ENCODE data around the gene DDX41.

The DDX41 gene

DNA sequence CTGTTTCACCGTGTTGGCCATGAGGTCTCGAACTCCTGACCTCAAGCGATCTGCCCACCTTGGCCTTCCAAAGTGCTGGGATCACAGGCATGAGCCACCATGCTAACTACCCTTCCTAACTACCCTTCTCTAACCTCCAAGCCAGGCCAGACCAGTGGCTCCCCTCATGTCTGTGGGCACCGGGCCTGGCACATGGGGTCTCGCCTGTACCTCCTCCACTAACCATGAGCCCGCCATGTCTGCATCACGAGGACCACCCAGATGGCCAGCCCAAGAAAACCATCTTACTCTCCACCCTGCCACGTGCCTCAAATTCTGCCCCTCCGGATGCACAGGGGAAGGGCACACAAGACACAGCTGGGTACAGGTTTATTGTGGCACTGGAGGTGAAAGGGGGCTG lies 33.7 kb downstream of the DDX41 start:
- no peak for DNase-seq

DNA sequence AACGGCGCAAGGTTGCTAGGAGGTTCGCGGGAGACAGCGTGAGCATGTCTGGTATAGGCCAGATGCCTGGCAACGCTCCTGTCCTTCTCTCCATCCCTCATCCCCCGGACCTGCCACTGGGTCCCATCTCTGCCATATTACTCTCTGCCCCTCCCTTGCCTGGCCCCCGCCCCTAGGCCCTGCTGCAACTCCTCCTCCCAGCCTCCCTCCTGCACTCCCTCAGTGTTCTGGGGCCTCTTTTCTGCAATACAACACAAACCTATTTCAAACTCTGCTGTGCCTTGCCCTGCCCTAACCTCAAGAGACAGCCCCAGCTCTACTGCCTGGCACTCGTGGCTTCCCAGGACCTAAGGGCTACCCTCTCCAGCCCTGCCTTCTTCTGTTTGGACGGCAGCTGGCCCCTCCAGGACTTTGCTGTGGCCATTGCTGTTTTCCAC lies 34.4 kb downstream of the DDX41 start:
- DNase-seq: no peak

DNA sequence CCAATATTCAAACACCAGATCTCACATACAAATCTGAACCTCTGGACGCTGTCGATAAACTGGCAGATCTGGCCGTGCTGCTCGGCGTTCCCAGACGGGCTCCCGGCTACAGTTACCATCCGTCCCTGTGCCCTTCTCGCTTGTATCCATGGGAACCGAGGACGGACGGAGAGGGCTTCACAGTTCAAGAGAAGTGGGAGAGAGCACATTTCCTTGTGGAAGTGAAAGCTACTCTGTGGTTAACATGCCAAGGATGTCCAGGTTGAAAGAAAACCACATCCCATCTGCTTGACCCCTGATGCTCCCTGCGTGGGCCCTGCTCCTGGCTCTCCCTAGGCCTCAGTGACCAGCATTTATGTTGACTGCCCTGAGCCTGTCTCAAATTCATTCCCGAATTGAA lies 37.0 kb downstream of the DDX41 start:
- no peak for DNase-seq

DNA sequence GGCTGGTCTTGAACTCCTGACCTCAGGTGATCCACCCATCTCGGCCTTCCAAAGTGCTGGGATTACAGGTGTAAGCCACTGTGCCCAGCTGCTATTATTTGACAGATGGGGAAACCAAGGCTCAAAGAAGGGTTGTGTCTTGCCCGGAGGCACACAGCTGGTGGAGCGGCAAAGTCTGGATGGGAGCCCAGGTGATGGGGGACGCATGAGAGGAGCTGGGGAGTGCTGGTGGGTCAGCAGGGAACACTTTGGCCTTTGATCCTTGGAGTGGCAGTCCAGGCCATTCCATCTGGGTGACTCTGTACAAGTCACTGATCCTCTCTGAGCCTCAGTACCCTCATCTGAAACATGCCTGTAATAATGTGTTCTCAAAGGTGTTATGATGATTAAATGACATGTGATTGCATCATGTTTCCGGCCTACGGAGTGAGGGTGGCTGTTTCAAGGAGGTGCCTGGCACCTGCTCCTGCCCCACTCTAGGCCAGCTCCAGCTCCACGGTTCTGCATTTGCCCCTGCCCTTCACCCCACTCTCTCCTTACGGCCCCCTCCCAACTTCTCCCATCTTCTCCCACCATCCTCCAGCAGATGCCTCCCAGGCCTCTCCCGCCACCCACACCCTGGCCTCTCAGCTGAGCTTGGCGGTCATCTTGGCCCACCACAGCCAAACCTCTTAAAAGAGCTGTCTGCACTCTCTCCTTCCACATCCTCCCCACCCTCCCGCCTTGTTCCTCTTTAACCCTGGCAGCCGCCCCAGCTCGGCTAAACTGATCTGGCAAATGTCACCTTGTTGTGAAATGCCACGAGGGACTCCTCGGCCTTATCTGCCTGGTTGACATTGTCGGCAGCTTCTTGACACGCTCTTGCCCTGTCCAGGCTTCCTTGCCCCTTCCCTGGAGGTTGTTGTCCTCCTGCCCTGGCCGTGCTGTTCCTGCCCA lies 37.8 kb downstream of the DDX41 start:
- peak; percentile 48 for DNase-seq

DNA sequence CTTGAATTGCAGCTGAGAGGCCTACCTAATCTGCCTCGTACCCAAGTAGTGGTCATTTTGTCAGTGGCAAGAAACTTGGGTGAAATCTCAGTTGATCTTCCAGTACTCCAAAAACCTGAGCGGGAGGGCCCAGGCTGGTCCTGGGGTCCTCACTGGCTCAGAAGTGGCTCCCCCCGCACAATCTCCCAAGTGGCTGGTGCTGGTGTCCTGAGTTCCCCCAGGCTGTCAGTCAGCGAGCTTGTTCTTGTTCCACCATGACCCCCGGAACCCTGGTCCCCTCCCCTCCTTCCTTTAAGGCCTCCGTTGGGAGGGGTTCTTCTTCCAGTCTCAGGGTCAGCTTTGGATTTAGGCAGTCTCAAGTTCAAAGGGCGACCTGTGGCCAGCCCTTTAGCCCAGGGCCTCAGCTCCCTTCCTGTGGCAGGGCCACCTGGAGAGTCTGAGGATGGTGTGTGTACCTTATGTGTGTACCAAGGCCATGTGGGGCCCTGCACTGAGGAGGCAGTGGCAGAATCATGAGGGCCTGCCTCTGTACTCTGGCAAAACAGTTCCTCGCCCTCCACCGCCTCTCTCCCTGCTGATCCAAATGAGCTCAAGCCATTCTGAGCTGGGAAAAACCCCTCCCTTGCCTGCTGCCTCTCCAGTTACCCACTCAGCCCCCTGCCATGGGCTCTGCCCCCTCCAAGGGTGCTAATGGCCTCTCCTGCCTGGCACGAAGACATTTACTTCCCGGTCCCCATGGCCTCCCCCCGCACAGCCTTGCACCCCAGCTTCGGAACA lies 38.9 kb downstream of the DDX41 start:
- no peak for DNase-seq

DNA sequence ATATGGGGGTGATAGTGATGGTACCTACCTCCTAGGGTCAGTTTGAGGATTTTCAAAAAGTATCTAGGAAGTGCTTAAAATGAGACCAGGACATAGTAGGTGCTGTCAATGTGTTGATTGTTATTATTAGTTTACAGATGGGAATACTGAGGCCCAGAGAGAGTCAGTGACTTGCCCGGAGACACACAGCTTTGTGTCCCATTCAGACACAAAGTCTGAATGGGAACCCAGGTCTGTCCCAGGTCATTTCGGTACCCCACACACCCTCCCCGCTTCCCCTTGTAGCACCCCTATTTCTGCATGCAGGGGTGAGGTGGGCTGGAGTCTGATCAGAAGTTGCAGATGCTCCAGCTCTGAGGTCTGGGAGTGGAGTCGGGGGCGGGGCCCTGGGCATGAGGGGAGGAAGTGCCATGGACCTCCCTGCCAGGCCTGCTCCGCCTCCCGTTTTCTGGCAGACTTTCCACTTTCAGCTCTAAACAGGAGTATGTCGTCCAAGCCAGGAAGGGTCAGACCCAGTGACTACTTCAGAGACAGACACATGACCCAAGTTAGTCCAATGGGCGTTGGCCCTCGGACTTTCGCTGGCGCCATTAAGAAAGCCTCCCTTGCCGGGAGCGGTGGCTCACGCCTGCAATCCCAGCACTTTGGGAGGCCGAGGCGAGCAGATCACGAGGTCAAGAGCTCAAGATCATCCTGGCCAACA lies 40.1 kb downstream of the DDX41 start:
- DNase-seq: no peak

DNA sequence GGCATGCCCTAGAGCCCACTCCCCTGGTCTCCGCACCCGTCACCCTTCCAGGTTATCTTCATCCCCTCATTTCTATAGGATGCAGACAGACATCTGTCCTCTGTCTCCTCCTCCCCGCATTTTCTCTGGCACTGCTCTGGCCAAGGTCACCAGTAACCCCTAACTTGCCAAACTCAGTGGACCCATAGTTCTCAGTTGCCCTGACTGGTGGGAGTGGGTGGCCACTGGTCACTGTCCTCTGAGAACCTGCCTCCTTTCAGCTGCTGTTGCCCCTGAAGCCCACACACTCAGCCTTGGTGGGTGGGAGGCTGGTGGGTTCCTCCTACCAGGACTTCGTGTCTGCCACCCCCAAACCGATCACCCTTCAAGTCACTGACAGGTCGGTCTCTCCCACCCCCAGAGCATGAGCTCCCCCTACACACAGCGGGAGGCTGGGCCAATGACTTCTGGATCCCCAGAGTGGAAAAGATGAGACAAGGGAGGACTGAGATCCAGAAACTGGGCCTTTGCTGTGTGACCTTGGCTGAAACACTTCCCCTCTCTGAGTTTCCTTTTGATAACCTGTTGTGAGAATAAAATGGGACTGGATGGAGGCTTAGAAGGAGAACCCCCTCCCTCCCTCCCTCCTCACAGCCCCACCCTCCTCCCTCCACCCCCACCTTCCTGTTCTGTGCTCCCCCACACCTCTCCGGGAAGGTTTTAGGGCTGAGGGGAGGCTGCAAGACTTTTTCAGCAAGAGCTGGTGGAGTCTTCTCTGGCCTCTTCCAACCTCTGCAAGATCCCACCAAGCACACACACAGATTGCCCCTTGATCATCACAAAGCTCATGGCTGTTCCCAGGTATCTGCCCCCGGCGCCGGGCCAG lies 41.0 kb downstream of the DDX41 start:
- DNase-seq: no peak

DNA sequence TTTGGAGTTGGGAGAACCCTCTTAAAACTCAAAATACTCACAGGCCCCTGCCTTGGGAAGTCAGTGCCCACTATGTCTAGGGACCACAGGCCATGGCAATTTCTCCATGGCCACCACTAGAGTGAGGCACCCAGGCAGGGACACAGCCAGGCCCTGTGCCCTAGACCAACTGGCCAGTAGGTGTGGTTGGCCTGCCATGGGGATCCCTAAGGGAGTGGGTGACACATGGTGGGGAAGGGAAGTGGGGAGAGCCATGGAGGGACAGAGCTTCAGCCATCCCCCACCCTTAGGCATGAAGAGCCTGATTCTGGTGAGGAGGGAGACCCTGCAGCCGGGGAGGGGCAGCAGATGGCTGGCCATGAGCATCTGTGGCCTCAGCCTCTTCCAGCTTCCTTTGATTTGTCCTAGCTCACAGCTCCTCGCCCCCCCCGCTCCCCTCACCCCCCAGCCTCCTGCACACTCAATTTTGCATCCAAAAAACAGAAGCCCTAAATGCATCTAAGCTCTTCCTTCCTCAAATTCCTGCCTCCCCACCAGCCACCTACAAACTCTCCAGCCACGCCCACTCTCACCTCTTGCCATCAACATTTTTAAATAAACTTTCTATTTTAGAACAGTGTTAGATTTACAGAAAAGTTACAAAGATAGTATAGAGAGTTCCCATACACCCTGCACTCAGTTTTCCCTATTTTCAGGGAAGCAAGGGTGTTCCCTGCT lies 41.8 kb downstream of the DDX41 start:
- DNase-seq: no peak

DNA sequence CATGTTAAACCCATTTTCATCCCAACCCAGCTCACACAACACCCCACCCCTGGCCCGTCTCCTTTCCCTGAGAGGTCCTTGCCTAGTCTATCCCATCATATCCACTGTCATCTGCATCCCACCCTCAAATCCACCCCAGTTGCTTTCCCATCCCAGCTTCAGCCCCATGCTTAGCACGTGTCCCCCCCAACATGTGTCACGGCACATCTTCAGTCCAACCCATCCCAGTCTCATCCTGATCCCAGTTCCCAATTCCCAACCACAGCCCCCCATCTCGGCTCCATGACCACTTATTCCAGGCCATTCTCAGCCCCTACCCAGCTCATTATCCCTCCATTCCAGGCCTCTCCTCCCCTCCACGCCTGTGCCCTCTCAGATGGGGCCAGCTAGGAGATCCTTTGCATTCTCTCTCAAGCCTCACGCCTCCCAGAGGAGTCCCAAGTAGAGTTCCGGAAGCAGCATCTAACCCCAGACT lies 42.7 kb downstream of the DDX41 start:
- DNase-seq: no peak

DNA sequence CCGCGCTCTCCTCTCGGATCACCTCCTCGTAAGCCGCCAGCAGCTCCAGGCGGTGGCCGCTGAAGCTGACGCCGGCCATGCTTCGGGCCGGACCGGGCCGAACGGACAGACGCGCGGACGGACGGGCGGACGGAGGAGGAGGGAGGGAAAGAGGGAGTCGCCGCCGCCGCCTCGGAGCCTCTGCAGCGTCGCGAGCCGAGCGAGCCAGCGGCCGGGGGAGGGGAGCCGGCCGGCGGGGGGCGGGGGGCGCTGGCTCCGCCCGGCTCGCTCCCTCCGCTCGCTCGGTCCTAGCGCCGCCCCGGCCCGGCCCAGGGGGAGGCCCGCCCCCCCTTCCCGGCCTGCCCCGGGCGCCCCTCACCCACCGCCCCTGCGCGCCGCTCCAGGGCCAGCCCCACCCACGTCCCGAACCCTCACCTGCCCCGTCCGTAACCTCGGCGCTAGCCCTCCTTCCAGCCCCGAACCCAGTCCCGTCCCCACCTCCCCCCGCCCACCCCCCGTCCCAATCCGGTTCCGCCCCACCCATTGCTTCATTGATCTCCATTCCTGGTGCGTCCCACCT lies 43.2 kb downstream of the DDX41 start, which contains the start of gene DBN1:
Gene DBN1 (minus strand): TSS at position 192 of the 559 bp plus-strand sequence. CDS start 113 bp downstream, at position 79.
- DNase-seq: no peak

DNA sequence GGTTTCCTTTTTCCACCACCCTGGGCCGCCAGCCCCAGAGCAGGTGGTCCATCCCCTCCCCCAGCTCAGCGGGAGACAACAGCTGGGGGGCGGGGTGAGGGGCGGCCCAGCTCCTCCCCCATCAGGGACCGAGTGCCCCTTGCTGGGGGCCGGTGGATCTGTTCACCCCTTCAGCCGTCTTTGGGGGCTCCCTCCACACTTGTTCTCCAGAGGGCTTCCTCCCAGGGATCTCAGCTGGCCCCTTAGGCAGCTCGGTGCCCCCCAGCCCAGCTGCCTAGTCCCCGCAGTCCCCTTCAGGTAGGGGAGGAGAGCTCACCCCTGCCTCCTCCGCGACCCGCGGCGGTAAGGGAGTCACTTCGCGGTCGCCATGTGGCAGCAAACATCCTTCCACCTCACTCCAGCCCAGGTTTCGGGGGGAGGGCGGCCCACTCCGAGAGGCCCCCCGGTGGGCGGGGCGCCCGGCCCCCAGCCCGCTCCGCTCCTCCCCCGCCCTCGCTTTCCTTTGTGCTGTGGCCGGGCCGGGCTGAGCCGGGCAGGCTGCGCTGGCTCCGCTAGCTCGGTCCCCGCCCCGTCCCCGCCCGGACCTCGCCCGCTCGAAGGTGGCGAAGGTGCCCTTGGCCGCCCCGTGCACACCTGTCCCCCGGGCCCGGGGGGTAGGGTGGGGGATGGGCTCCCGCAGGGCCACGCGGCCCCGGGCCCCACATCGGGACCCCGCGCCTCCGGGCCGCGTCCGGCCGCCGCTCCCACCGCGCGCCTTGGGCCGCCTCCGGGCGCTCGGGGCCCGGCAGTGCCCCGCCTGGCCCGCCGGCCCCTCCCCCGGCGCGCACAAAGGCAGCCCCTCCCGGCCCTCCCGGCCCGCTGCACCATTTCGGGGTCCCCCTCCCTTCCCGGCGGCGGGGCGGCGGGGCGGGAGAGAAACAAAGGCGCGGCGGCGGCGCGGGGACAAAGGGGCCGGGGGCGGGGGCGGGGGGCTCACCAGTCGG lies 44.0 kb downstream of the DDX41 start:
- DNase-seq: no peak

DNA sequence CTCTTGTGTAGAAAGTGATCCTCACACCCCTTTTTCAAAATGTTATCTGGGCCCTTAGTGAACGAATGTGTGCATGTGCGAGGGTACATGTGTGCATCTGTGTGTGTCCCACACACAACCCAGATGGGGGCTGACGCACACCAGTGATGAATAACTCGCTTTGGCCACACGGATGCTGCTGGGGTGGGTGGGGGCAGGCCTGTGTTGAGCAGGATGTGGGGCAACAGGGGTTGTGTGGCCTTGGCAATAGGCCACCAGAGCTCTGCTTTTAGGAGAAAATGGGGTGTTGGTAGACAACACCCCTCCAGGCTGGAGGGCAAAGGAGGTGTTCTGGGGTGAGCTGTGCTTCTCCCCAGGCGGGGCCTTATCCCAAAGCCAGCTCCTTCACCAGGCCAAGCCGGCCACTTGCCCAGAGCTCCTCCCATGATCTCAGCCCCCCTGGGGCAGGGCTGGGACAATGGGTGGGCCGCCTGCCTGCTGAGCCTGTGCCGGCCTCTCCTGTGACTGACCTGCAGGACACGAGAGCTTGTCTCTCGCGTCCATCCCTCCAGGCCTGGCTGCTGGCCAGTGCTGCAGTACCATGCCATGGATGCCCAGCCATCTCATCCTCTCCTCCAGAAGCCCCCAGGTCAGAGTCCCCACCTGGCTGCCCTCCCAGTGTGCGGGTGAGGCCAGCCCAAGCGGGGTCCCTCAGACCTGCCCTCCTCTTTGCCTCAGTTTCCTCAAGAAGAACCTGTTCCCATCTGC lies 45.0 kb downstream of the DDX41 start:
- DNase-seq: no peak

DNA sequence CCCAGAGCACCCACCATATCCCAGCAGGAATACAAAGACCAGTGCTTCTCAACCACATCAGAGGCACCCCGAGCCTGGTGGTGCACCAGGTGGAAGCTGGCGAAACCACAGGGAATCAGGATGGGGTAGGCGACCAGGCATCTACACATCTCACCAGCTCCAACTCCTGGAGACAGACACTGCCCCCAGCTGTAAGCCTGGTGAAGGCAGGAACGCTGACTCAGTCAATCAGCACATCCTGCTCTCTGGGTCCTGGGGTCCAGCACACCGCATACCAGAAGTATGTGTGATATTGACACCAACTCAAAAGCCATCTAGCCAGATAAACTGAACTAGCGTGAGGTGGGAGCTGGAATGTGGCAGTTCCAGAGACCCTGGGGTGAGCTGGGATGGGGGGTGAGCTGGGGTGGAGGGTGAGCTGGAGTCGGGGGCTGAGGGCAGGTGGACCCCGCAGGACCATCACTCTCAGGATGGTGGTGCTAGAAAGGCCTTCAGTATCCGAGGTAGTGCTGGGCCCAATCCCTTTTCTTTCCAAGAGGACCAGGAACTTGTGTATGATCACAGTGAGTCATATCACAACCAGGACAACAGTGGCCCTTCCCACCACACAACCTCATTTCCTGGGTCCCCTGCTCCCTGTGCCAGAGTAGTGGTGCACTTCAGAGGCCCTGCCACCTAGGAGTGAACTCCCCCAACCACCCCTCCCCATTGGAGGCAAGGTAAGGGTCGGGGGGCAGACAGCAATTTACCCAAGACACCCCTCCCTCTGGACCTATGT lies 45.8 kb downstream of the DDX41 start:
- no peak for DNase-seq

DNA sequence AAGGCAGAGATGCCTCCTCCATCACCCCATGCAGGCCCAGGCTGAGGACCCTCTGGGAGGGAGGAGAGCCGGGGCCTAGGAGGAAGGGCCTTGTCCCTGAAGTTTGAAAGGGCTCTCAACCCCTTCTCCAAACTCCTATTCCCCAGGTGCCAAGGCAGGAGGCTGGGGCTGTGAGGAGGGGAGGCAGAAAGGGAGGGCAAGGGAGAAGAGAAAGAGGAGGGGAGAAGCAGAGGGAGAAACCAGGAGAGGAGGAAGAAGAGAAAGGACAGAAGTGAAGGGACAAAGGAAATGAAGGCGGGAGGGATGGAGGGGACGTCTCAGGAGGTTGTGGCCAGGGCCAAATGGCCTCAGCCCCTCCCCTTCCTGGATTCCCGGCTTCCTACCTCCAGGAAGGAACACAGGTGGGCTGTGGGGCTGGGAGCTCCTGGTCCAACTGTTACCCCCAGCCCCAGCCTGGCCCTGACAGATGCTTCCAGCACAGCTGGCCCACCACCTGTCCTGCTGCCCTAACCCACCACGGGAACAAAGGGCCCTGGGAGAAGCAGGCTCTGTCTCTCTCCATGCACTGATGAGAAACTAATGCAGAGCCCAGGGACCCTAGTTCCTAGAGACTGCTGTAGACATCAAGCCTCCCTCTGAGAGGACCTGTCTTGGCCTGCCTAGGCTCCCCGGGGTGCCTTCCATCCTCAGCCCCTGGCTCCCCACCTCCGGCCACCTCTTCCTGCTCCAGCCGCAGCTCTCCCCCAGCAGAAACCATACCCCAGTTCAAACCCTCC lies 46.8 kb downstream of the DDX41 start:
- no peak for DNase-seq

DNA sequence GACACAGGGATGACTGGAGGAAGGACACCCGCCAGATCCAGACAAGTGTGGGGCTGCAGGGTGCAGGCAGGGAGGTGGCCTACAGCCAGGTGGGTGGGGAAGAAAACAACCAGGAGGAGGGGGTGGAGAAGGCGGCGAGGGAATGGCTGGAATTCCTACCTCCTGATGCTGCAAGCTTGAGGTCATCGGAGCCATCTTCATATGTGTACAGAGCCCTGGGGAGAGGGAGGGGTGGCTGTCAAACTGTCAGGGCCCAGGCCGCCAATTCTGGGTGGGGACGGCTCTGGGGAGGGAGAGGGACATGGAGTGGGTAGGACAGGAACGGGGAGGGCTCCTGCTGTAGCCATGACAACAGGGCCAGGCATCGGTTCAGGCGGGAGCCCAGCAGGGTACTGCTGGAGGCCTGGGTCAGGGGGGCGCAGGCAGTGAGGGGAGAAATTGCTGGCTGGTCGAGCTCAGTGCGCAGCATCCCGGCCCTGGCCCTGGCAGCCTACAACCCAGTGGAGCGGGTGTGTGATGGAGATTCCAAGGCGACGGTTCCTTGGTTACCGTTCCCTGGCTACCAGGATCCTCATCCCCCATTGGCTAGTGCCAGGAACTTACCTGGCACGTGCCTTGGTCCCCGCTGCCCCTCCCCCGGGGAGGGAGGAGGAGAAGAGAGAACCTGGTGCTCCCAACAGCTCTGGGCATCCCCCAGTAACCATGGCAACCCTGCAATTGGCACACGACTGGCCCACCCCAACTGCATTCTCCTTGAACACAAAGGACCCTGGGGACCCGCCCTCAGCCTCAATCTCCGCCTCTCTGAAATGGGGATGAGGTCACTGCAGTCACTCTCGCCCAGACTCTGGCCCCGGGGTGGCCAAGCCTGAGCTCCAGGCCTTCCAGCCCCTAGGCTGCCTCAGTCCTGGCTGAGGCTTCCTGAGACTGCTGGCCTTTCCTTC lies 47.8 kb downstream of the DDX41 start:
- DNase-seq: no peak

DNA sequence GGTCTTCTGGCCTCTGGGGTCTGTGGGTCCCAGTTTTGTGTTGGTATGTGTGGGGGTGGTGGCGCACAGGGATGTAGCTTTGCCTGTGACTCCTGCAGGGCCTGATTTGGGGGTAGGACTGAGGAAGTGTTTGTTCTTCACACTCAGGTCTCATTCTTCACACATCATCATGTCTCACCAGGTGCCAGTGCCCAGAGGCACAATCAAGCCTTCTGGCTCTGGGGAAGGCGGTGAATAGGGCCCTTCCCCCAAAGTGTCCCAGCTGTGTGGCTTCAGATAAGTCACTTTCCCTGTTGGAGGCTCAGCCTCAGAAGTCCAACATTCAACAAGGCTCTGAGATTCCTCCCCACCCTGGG lies 48.5 kb downstream of the DDX41 start:
- DNase-seq: peak; percentile 31

Measured in NK-92 treated with Interleukin-12 subunit alpha and Interleukin-12 subunit beta, amount 100 ng/mL, for 24 hours (cell line).